H1 (cell line): ENCODE measurements around the gene CYP2C9. TPM values are rescaled to one million over a fixed set of nuclear protein-coding genes. Genes with fewer than 3 reads are reported as not detected.
A peak's percentile ranks its signal among the peaks of the same experiment; 100 is the strongest.

Experiments used
- CTCF ChIA-PET: fragments of 300-600 bp; sonication (Branson Sonifier 250); formaldehyde crosslinking; loops from one replicate; lab custom pipeline; 2021; ENCODE audit not compliant: partially characterized antibody; lab: Charles Lee
- POLR2A ChIA-PET: fragments of 300-600 bp; sonication (Branson Sonifier 250); formaldehyde crosslinking; loops from one replicate; lab custom pipeline; 2021; ENCODE audit warnings: inconsistent platforms; ENCODE audit not compliant: partially characterized antibody; lab: Charles Lee
- DNase-seq, 2 experiments: peaks; one replicate each; pipeline versions ENCODE4 v3.0.0 to v3.0.0-alpha.2; 2010 to 2022; ENCODE audit warnings: low spot score in 2 of 2, low read depth in 1 of 2, mixed read lengths in 1 of 2
- FAIRE-seq: peaks from 2 replicates; lab custom pipeline; 2011; peaks lifted over from hg19 to GRCh38; lab: Jason Lieb, UNC
- H2AFZ ChIP-seq: 2 replicates; pipeline ENCODE4 v1.8.1; 2012; ENCODE audit warnings: low read length, inconsistent platforms
- H2AK5ac ChIP-seq: 2 replicates; pipeline ENCODE4 v1.6.1; 2013; ENCODE audit warnings: low read depth, low read length
- H2BK120ac ChIP-seq: replicated peaks from 2 replicates; pipeline ENCODE3; 2013; ENCODE audit warnings: low read depth, low read length, inconsistent platforms
- H2BK12ac ChIP-seq: 2 replicates; pipeline ENCODE4 v1.6.1; 2013; ENCODE audit warnings: low read depth, low read length
- H2BK15ac ChIP-seq: 2 replicates; pipeline ENCODE4 v1.6.1; 2013; ENCODE audit warnings: low read length
- H2BK20ac ChIP-seq: 2 replicates; pipeline ENCODE4 v1.6.1; 2013; ENCODE audit warnings: low read length
- H2BK5ac ChIP-seq: 2 replicates; pipeline ENCODE4 v1.6.1; 2013; ENCODE audit warnings: low read depth, low read length
- H3K14ac ChIP-seq: 2 replicates; pipeline ENCODE4 v1.6.1; 2013; ENCODE audit warnings: inconsistent platforms; ENCODE audit not compliant: insufficient read length
- H3K18ac ChIP-seq: 2 replicates; pipeline ENCODE4 v1.6.1; 2013; ENCODE audit warnings: low read length; ENCODE audit errors: extremely low read depth
- H3K23ac ChIP-seq: 2 replicates; pipeline ENCODE4 v1.6.1; 2013; ENCODE audit warnings: inconsistent platforms; ENCODE audit not compliant: insufficient read length
- H3K23me2 ChIP-seq: 2 replicates; pipeline ENCODE4 v1.6.1; 2013; ENCODE audit warnings: low read depth, low read length
- H3K27ac ChIP-seq: 2 replicates; pipeline ENCODE4 v1.6.1; 2011; ENCODE audit warnings: low read depth, low read length, inconsistent platforms
- H3K27me3 ChIP-seq, 4 experiments: replicated peaks in 1 of 4; 1 replicate in 1 of 4; 2 replicates in 3 of 4; pipeline versions ENCODE4 v1.6.1 to v1.8.1; 2011 to 2013; ENCODE audit warnings: low read length in 3 of 4, mild to moderate bottlenecking in 3 of 4, inconsistent platforms in 2 of 4, mixed read lengths in 2 of 4, moderate library complexity in 1 of 4; ENCODE audit not compliant: control insufficient read depth in 3 of 4, insufficient read depth in 3 of 4; ENCODE audit errors: extremely low read depth in 1 of 4
- H3K36me3 ChIP-seq, 4 experiments: 2 replicates each; pipeline versions ENCODE4 v1.6.1 to v1.8.1; 2011 to 2013; ENCODE audit warnings: mild to moderate bottlenecking in 4 of 4, low read length in 3 of 4, moderate library complexity in 2 of 4, control low read depth in 1 of 4, inconsistent platforms in 1 of 4; ENCODE audit not compliant: insufficient read depth in 4 of 4, control insufficient read depth in 2 of 4
- H3K4ac ChIP-seq: replicated peaks from 2 replicates; pipeline ENCODE3; 2013; ENCODE audit warnings: low read length, low read depth, mixed read lengths, inconsistent platforms; ENCODE audit not compliant: insufficient read length
- H3K4me1 ChIP-seq, 4 experiments: replicated peaks in 1 of 4; 1 replicate in 1 of 4; 2 replicates in 3 of 4; pipeline versions ENCODE4 v1.6.1 to v1.8.1; 2011 to 2013; ENCODE audit warnings: low read length in 3 of 4, inconsistent platforms in 2 of 4, mixed read lengths in 1 of 4; ENCODE audit not compliant: insufficient read depth in 4 of 4, control insufficient read depth in 3 of 4
- H3K4me2 ChIP-seq, 2 experiments: 2 replicates each; pipeline versions ENCODE4 v1.6.1 to v1.8.1; 2011 to 2013; ENCODE audit warnings: low read depth in 2 of 2, low read length in 2 of 2, control low read depth in 1 of 2, inconsistent platforms in 1 of 2, mild to moderate bottlenecking in 1 of 2; ENCODE audit not compliant: insufficient read depth in 1 of 2
- H3K4me3 ChIP-seq, 4 experiments: fragments of 200-600, 300-600 bp in 1 of 4; sonication (generic), shearing (Covaris generic), sonication (Bioruptor Twin) in 1 of 4; 2 replicates each; pipeline versions ENCODE4 v1.5.1 to v1.8.1; 2011 to 2016; ENCODE audit warnings: low read length in 4 of 4, low read depth in 3 of 4, control low read depth in 2 of 4, inconsistent platforms in 2 of 4, mild to moderate bottlenecking in 2 of 4, mixed read lengths in 1 of 4, moderate library complexity in 1 of 4; ENCODE audit not compliant: insufficient read depth in 2 of 4; ENCODE audit errors: extremely low read depth in 1 of 4
- H3K56ac ChIP-seq: replicated peaks from 2 replicates; pipeline ENCODE3; 2013; ENCODE audit warnings: low read depth, mild to moderate bottlenecking, mixed read lengths, low read length, inconsistent platforms; ENCODE audit not compliant: insufficient read length
- H3K79me1 ChIP-seq: 2 replicates; pipeline ENCODE4 v1.6.1; 2013; ENCODE audit warnings: low read depth, low read length, control low read depth
- H3K79me2 ChIP-seq, 2 experiments: 2 replicates each; pipeline versions ENCODE4 v1.6.1 to v1.8.1; 2012 to 2013; ENCODE audit warnings: low read length in 2 of 2, mild to moderate bottlenecking in 2 of 2, inconsistent platforms in 1 of 2; ENCODE audit not compliant: insufficient read depth in 2 of 2, control insufficient read depth in 1 of 2
- H3K9ac ChIP-seq, 4 experiments: replicated peaks in 1 of 4; 1 replicate in 1 of 4; 2 replicates in 3 of 4; pipeline versions ENCODE4 v1.6.1 to v1.8.1; 2011 to 2013; ENCODE audit warnings: low read depth in 3 of 4, low read length in 3 of 4, control low read depth in 2 of 4, mild to moderate bottlenecking in 2 of 4, moderate library complexity in 2 of 4, inconsistent platforms in 1 of 4; ENCODE audit errors: extremely low read depth in 1 of 4
- H3K9me3 ChIP-seq, 2 experiments: 2 replicates each; pipeline versions ENCODE4 v1.6.1 to v1.8.1; 2012 to 2013; ENCODE audit warnings: mild to moderate bottlenecking in 2 of 2, moderate library complexity in 2 of 2, control low read depth in 1 of 2, inconsistent platforms in 1 of 2, low read depth in 1 of 2, low read length in 1 of 2, mixed read lengths in 1 of 2; ENCODE audit not compliant: insufficient read depth in 2 of 2
- H4K20me1 ChIP-seq, 2 experiments: replicated peaks in 1 of 2; 2 replicates each; pipeline versions ENCODE3 to v1.8.1; 2011 to 2013; ENCODE audit warnings: inconsistent platforms in 2 of 2, low read length in 2 of 2, mild to moderate bottlenecking in 1 of 2; ENCODE audit not compliant: insufficient read depth in 2 of 2, control insufficient read depth in 1 of 2
- H4K5ac ChIP-seq: 2 replicates; pipeline ENCODE4 v1.6.1; 2013; ENCODE audit warnings: low read length, low read depth, mixed read lengths, inconsistent platforms; ENCODE audit not compliant: insufficient read length
- H4K8ac ChIP-seq: 2 replicates; pipeline ENCODE4 v1.8.0; 2013; ENCODE audit warnings: mild to moderate bottlenecking, moderate library complexity, low read length, inconsistent platforms; ENCODE audit not compliant: insufficient read depth; ENCODE audit errors: extremely low read depth
- H4K91ac ChIP-seq: replicated peaks from 2 replicates; pipeline ENCODE3; 2013; ENCODE audit warnings: low read length, mixed read lengths, inconsistent platforms; ENCODE audit not compliant: insufficient read length
- ATF2 ChIP-seq: IDR thresholded peaks from 2 replicates; pipeline ENCODE4 v1.6.1; 2012; ENCODE audit warnings: low read length, inconsistent platforms
- BCL11A ChIP-seq, 2 experiments: IDR thresholded peaks; one replicate each; pipeline ENCODE4 v1.6.1; 2011; ENCODE audit warnings: low read depth in 2 of 2, low read length in 2 of 2, mild to moderate bottlenecking in 2 of 2
- CBX5 ChIP-seq: fragments of 300-800, 300-1000 bp; sonication (generic); IDR thresholded peaks from 2 replicates; pipeline ENCODE4 v1.7.1; 2016; ENCODE audit warnings: antibody characterized with exemption, low read length, low read depth
- CEBPB ChIP-seq: IDR thresholded peaks from 2 replicates; pipeline ENCODE4 v1.6.1; 2012; ENCODE audit warnings: low read depth, low read length
- TAF1 ChIP-seq: IDR thresholded peaks from 2 replicates; pipeline ENCODE4 v1.6.1; 2011; ENCODE audit warnings: mild to moderate bottlenecking, low read depth, low read length
- WGBS, 2 experiments: shearing (Covaris generic) in 1 of 2; methylation state at CpG; one replicate each; pipeline versions ENCODE4 v1.1.6 to v1.1.7; 2013 to 2015; ENCODE audit warnings: low lambda C conversion rate in 2 of 2, mixed read lengths in 2 of 2, inconsistent platforms in 1 of 2, low coverage in 1 of 2, missing lambda C conversion rate in 1 of 2; ENCODE audit not compliant: insufficient replicate concordance in 2 of 2, insufficient coverage in 1 of 2, insufficient read length in 1 of 2; ENCODE audit errors: extremely low coverage in 1 of 2, missing lambda C conversion rate in 1 of 2; 5-methylcytosine and 5-hydroxymethylcytosine counted together
- polyA plus RNA-seq, 7 experiments: library from polyadenylated mRNA; depleted of rRNA in 3 of 7; stranded (reverse) in 5 of 7; unstranded in 2 of 7; fragments of >200 nt in 5 of 7; fragments of 200-250 nt in 2 of 7; gene quantifications; 1 replicate in 5 of 7; 2 replicates in 1 of 7; 4 replicates in 1 of 7; pipeline versions ENCODE4 v1.2.1 to v1.2.3, GENCODE V29; 2011 to 2013; ENCODE audit warnings: missing spikeins in 2 of 7, mixed read lengths in 2 of 7
- total RNA-seq: library from RNA; stranded (reverse); fragmentation: NEBNext Ultra II Directional; extraction: Animal tissue kit (Norgen Biotek cat#: 25700); gene quantifications from 2 replicates; pipeline ENCODE4 v1.2.1, GENCODE V29; 2021

Gene CYP2C9
- total and polyA plus RNA-seq, 2 of the 8 experiments (the other 6 are each of a cell fraction or from before 2014, with no cell fraction given) = 0.03 TPM; not detected in 1

GRCh38 chr10:95026461-95026860 lies 88.0 kb downstream of the CYP2C9 start:
- H4K91ac ChIP-seq = no peak overlapping the region
- no peak overlapping the region for H3K4me3 ChIP-seq
- no peak overlapping the region for H3K23ac ChIP-seq
- no peak for DNase-seq
- no peak overlapping the region for H2AK5ac ChIP-seq
- no peaks in the 10 kb centered on the region for H3K4me1 ChIP-seq
- H3K23me2 ChIP-seq = no peaks in the 10 kb centered on the region
- TF ChIP-seq CBX5 = no peak
- TF ChIP-seq CEBPB = no peak
- no peak for TF ChIP-seq BCL11A (IDR thresholded peaks at IDR 0.05; ENCODE audit: low read depth in 2 of 2, low read length in 2 of 2)
- no peak for TF ChIP-seq ATF2
- TF ChIP-seq TAF1 = no peak
- TF ChIP-seq, all 59 proteins: peak for 0
- Histone ChIP-seq H4K20me1 (no peaks in the 10 kb centered on the region), H3K27me3 (no peaks in the 10 kb centered on the region), H2BK20ac (no peak overlapping the region), H2BK12ac (no peak overlapping the region), H3K14ac (no peak overlapping the region), H4K8ac (no peak overlapping the region), H3K56ac (no peak overlapping the region), H3K79me1 (no peaks in the 10 kb centered on the region), H3K79me2 (no peaks in the 10 kb centered on the region), H2BK120ac (no peak overlapping the region), H3K18ac (no peak overlapping the region), H3K9ac (no peak overlapping the region), H3K4me2 (no peak overlapping the region), H2BK5ac (no peak overlapping the region), H3K9me3 (no peaks in the 10 kb centered on the region), H3K36me3 (no peaks in the 10 kb centered on the region), H2BK15ac (no peak overlapping the region), H2AFZ (peak overlapping the region; percentile 65; the same call in 1 of the 2 replicates), H3K4ac (no peak overlapping the region), H3K27ac (no peak overlapping the region), H4K5ac (no peak overlapping the region)
- ChIA-PET POLR2A (no interaction called here), CTCF (interaction anchor here (1.6 kb wide), 1 partner anchor 63 kb away, joined by 3 read pairs; no protein-coding TSS in a partner anchor)
- 82% methylated on average over 2 of the region's 2 CpGs; no CpG with 5 or more reads in 1 of the 2 experiments for WGBS, 2 experiments
- FAIRE-seq = no peak
